Measurements from ENCODE around the gene IL18R1. TPM values are rescaled to one million over a fixed set of nuclear protein-coding genes. Genes with fewer than 3 reads are reported as not detected.

The IL18R1 gene
- total and polyA plus RNA-seq, 2 experiments from 2014 or later = 1.5 to 2.1 TPM

GRCh38 chr2:102361632-102362241 lies 6.1 kb downstream of the IL18R1 start:
- Histone ChIP-seq H3K79me2 (ENCODE audit: insufficient read depth) (no peaks in the 10 kb centered on the region), H3K36me3 (ENCODE audit: low read depth) (no peaks in the 10 kb centered on the region), H3K4me1 (ENCODE audit: insufficient read depth) (no peaks in the 10 kb centered on the region), H3K9me3 (ENCODE audit: low read depth) (no peaks in the 10 kb centered on the region), H2AFZ (no peak overlapping the region), H3K27ac (no peak overlapping the region), H3K9me2 (ENCODE audit: insufficient read depth) (no peaks in the 10 kb centered on the region), H3K27me3 (replicated peaks; ENCODE audit: insufficient read depth) (no peaks in the 10 kb centered on the region), H3K9ac (no peak overlapping the region), H4K20me1 (ENCODE audit: insufficient read depth) (no peaks in the 10 kb centered on the region), H3F3A (ENCODE audit: insufficient read depth) (no peaks in the 10 kb centered on the region), H3K4me2 (ENCODE audit: unreplicated experiment) (no peak overlapping the region), H3K4me3 (no peak overlapping the region)
- DNase-seq = no peak
- 76 to 77% methylated on average over 5 of the region's 5 CpGs for WGBS, 2 experiments (ENCODE audit: low coverage in 1 of 2, low lambda C conversion rate in 2 of 2, missing lambda C conversion rate in 2 of 2)
- in situ Hi-C loops (cut with MboI) = no loop called here
- TF ChIP-seq EZH2phosphoT487 (IDR thresholded peaks at IDR 0.05; ENCODE audit: insufficient read depth, low read depth) (no peak), EZH2 (IDR thresholded peaks at IDR 0.05; ENCODE audit: insufficient read depth, poor library complexity, severe bottlenecking) (no peak)

GRCh38 chr2:102365763-102366162 lies 10.2 kb downstream of the IL18R1 start:
- Histone ChIP-seq H3K27ac (no peak overlapping the region), H3K9ac (no peak overlapping the region), H3F3A (ENCODE audit: insufficient read depth) (no peaks in the 10 kb centered on the region), H3K4me3 (no peak overlapping the region), H3K27me3 (replicated peaks; ENCODE audit: insufficient read depth) (no peaks in the 10 kb centered on the region), H4K20me1 (ENCODE audit: insufficient read depth) (no peaks in the 10 kb centered on the region), H3K4me1 (ENCODE audit: insufficient read depth) (no peaks in the 10 kb centered on the region), H3K4me2 (ENCODE audit: unreplicated experiment) (no peak overlapping the region), H3K9me2 (ENCODE audit: insufficient read depth) (no peaks in the 10 kb centered on the region), H3K79me2 (ENCODE audit: insufficient read depth) (no peaks in the 10 kb centered on the region), H3K9me3 (ENCODE audit: low read depth) (no peaks in the 10 kb centered on the region), H2AFZ (no peak overlapping the region), H3K36me3 (ENCODE audit: low read depth) (no peaks in the 10 kb centered on the region)
- no peak for TF ChIP-seq EZH2phosphoT487 (IDR thresholded peaks at IDR 0.05; ENCODE audit: insufficient read depth, low read depth)
- TF ChIP-seq EZH2 (IDR thresholded peaks at IDR 0.05; ENCODE audit: insufficient read depth, poor library complexity, severe bottlenecking) = no peak
- in situ Hi-C loops (cut with MboI) = no loop called here
- no peak for DNase-seq
- WGBS, 2 experiments (ENCODE audit: low coverage in 1 of 2, low lambda C conversion rate in 2 of 2, missing lambda C conversion rate in 2 of 2) = 67% methylated on average over 1 of the region's 1 CpG

- no peak overlapping the region for H3K4me3 ChIP-seq
- WGBS, 2 experiments (ENCODE audit: low coverage in 1 of 2, low lambda C conversion rate in 2 of 2, missing lambda C conversion rate in 2 of 2) = 76% methylated on average over 3 of the region's 3 CpGs
- H2AFZ ChIP-seq = no peak overlapping the region
- H3K36me3 ChIP-seq (ENCODE audit: low read depth) = no peaks in the 10 kb centered on the region
- no peaks in the 10 kb centered on the region for H3K4me1 ChIP-seq (ENCODE audit: insufficient read depth)
- no peaks in the 10 kb centered on the region for H3K27me3 ChIP-seq (replicated peaks; ENCODE audit: insufficient read depth)
- no peak overlapping the region for H3K4me2 ChIP-seq (ENCODE audit: unreplicated experiment)
- H3K27ac ChIP-seq = no peak overlapping the region
- no peaks in the 10 kb centered on the region for H3K79me2 ChIP-seq (ENCODE audit: insufficient read depth)
- H4K20me1 ChIP-seq (ENCODE audit: insufficient read depth) = no peaks in the 10 kb centered on the region
- no peaks in the 10 kb centered on the region for H3F3A ChIP-seq (ENCODE audit: insufficient read depth)
- in situ Hi-C loops (cut with MboI) = no loop called here
- TF ChIP-seq EZH2phosphoT487 (IDR thresholded peaks at IDR 0.05; ENCODE audit: insufficient read depth, low read depth) (no peak), EZH2 (IDR thresholded peaks at IDR 0.05; ENCODE audit: insufficient read depth, poor library complexity, severe bottlenecking) (no peak)
- H3K9me3 ChIP-seq (ENCODE audit: low read depth) = no peaks in the 10 kb centered on the region
- H3K9me2 ChIP-seq (ENCODE audit: insufficient read depth) = no peaks in the 10 kb centered on the region
- no peak for DNase-seq
- no peak overlapping the region for H3K9ac ChIP-seq
Measured at GRCh38 chr2:102366406-102367112, 11.0 kb downstream of the IL18R1 start.

- no peak overlapping the region for H2AFZ ChIP-seq
- no peak overlapping the region for H3K27ac ChIP-seq
- no peaks in the 10 kb centered on the region for H3K36me3 ChIP-seq (ENCODE audit: low read depth)
- no peaks in the 10 kb centered on the region for H3K4me1 ChIP-seq (ENCODE audit: insufficient read depth)
- no peaks in the 10 kb centered on the region for H3K79me2 ChIP-seq (ENCODE audit: insufficient read depth)
- TF ChIP-seq EZH2phosphoT487 (IDR thresholded peaks at IDR 0.05; ENCODE audit: insufficient read depth, low read depth) (no peak), EZH2 (IDR thresholded peaks at IDR 0.05; ENCODE audit: insufficient read depth, poor library complexity, severe bottlenecking) (no peak)
- H3K27me3 ChIP-seq (replicated peaks; ENCODE audit: insufficient read depth) = no peaks in the 10 kb centered on the region
- no peaks in the 10 kb centered on the region for H3F3A ChIP-seq (ENCODE audit: insufficient read depth)
- no peak for DNase-seq
- no peaks in the 10 kb centered on the region for H4K20me1 ChIP-seq (ENCODE audit: insufficient read depth)
- 77 to 83% methylated on average over 6 of the region's 6 CpGs for WGBS, 2 experiments (ENCODE audit: low coverage in 1 of 2, low lambda C conversion rate in 2 of 2, missing lambda C conversion rate in 2 of 2)
- H3K9me2 ChIP-seq (ENCODE audit: insufficient read depth) = no peaks in the 10 kb centered on the region
- no peak overlapping the region for H3K9ac ChIP-seq
- H3K4me3 ChIP-seq = no peak overlapping the region
- H3K9me3 ChIP-seq (ENCODE audit: low read depth) = no peaks in the 10 kb centered on the region
- in situ Hi-C loops (cut with MboI) = no loop called here
- no peak overlapping the region for H3K4me2 ChIP-seq (ENCODE audit: unreplicated experiment)
Measured at GRCh38 chr2:102367331-102367971, 11.9 kb downstream of the IL18R1 start.
